Activated CD4-positive, alpha-beta T cell treated with anti-CD3 and anti-CD28 coated beads, Interleukin-2, amount 50 U/mL, for 24 hours (primary cell): ENCODE measurements around the gene PNPLA2.

Experiments
- DNase-seq, 2 donors: peaks; one replicate each; pipeline ENCODE4 v3.0.0-alpha.2; 2020; ENCODE audit warnings: low read depth in 1 of 2, low spot score in 1 of 2

The PNPLA2 gene

GRCh38 chr11:797296-798092, 21.2 kb upstream of the PNPLA2 start:
- DNase-seq, result peak; percentile 43 to 67

GRCh38 chr11:798093-798713, 20.5 kb upstream of the PNPLA2 start, which contains the start of gene SLC25A22:
SLC25A22 (minus strand) TSS chr11:798281; CDS start chr11:795006, 3,275 bp downstream.
- DNase-seq, result peak; percentile 69 to 74

GRCh38 chr11:799641-800316, 18.9 kb upstream of the PNPLA2 start:
- DNase-seq, result no peak

- no peak for DNase-seq
Observed at GRCh38 chr11:800473-800872, 18.2 kb upstream of the PNPLA2 start.

GRCh38 chr11:801097-801780, 17.5 kb upstream of the PNPLA2 start:
- no peak for DNase-seq

- no peak for DNase-seq
Observed at GRCh38 chr11:802018-802617, 16.6 kb upstream of the PNPLA2 start.

DNA sequence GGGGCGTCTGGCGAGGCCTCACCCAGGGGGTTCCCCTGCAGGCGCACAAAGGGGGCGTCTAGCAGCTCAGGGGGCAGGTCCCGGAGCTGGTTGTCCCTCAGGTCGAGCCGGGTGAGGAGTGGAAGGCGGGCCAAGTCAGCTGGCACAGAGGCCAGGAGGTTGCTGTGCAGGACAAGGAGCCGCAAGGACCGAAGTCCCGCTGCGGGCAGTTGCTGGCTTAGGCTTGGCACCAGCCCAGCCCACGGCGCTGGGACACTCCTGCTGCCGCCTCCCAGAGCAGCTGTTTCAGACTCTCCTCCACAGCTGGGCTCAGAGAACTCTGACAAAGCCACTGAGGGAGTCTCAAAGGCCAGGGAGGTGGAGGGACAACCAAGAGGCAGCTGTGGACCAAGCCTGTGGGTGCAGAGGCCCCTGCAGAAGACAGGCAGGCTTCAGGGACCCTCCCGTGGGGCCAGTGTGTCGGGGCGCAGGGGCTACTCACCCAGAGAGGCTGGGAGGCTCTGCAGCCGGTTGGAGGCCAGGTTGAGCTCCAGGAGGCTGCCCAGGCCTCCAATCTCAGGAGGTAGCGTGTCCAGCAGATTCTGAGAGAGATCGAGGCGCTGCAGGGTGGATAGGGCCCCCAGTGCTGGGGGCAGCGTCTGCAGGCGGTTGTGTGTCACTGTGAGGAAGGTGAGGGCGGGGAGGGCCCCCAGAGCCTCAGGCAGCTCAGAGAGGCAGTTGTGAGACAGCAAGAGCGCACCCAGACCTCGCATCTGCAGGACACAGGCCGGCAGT, 15.8 kb upstream of the PNPLA2 start:
- no peak for DNase-seq

GRCh38 chr11:803467-803742, 15.3 kb upstream of the PNPLA2 start:
- no peak for DNase-seq

DNA sequence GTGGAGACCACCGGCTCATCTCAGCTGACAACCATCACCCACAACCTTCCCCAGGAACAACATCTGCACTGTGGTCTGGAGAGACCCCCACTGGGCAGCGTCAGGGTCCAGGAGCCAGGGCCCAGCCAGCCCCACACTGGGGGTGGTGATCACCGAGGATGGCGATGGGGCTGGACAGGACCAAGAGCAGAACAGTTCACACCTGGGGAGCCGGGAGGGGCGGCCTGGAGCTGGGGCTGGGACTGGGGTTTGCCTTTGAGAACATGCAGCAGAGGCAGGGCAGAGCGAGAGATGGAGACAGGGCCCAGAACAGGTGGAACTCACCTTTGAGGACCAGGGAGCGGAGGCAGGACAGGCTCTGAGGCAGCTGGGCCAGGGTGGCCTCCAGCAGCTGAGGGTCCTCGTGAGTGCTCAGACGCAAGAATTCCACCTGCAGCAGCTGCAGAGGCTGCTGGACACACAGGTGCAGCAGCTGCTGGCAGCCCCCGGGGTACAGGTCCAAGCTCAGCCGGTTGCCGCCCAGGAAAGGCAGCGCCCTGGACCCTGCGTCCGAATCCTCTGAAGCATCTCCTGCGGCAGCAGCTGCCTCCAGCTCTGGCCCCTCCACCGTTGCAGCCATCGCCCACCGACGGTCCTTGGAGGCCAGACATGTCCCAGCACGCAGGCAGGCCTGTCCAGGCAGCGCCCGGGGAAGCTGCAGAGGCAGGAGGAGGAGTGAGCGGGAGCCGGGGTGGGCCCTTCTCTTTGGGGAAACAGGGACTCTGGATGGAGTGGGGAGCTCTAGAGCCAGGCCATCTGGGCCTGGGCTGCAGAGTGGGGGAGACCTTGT, 14.7 kb upstream of the PNPLA2 start:
- DNase-seq, result no peak

- no peak for DNase-seq
Observed at GRCh38 chr11:804599-804964, 14.1 kb upstream of the PNPLA2 start.

DNA sequence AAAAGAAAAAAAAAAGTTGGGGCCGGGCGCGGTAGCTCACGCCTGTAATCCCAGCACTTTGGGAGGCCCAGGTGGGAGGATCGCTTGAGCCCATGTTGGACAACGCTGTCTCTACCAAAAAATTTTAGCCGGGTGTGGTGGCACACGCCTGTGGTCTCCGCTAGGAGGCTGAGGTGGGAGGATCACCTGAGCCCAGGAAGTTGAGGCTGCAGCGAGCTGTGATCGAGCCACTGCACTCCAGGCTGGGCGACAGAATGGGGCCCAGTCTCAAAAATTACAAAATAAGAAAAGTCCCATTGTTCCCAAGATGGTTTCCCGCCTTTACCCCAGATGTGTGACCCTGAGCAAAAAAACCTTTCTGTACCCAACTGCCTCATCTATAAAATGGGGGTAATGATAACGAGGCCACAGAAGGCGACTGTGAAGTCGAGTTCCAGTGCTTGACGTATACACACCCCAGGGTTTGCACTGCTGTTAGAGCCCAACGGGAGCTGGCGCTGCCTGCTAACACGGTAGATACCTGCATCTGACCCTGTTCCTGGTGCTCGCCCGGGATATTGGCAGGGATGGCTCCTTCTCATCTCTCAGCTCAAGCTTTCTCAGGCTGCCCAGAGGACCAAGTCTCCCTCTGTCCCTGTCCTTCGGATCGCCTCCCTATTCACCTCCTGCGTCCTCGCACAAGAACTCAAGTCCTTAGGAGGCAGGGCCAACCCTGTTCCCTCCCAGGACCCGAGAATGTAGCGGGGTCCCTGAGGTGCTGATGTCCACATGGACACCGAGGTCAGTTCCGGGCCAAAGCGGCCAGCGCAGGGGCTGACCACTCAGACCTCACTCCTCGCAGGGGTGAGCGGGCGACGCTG, 10.1 kb upstream of the PNPLA2 start:
- DNase-seq, result no peak

- peak; percentile 97 to 98 for DNase-seq
Observed at GRCh38 chr11:809287-810039, 9.3 kb upstream of the PNPLA2 start, which contains the start of gene RPLP2. RPLP2 (plus strand) TSS chr11:809967; CDS start chr11:810235, 268 bp downstream.

- DNase-seq, result no peak
Observed at GRCh38 chr11:810040-810567, 8.6 kb upstream of the PNPLA2 start.

GRCh38 chr11:811446-812245, 7.1 kb upstream of the PNPLA2 start:
- DNase-seq, result no peak

DNA sequence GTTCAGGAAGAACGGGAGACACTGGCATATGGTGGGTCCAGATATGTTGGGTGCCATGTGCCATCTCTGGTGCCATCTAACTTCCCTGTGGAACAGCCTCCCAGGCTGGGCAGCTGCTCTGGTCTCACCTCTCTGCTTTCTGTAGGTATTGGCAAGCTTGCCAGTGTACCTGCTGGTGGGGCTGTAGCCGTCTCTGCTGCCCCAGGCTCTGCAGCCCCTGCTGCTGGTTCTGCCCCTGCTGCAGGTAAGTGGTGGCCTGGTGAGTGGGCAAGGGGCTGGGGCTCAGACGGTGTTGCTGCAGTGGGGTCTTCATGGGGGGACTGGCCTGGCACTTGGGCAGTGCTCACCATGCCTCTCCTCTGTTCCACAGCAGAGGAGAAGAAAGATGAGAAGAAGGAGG, 6.3 kb upstream of the PNPLA2 start:
- no peak for DNase-seq

GRCh38 chr11:813072-813455, 5.7 kb upstream of the PNPLA2 start:
- no peak for DNase-seq
